Muscle of arm (tissue), 12 donors: ENCODE measurements around the gene ATG9B. TPM values are rescaled to one million over a fixed set of nuclear protein-coding genes. Genes with fewer than 3 reads are reported as not detected.

Source experiments
- DNase-seq: peaks from one replicate; pipeline ENCODE4 v3.0.0-alpha.2; 2013
- polyA plus RNA-seq, 12 donors: library from polyadenylated mRNA; unstranded; fragments of 120-200 nt; gene quantifications; one replicate each; pipeline ENCODE4 v1.2.1, GENCODE V29; 2013; ENCODE audit not compliant: insufficient read length in 12 of 12

The ATG9B gene
- polyA plus RNA-seq, 12 donors = 0.51 to 2.3 (median 0.89) TPM; not detected in 2

- DNase-seq = peak; percentile 64
Observed at GRCh38 chr7:150983893-150984368, 40.4 kb downstream of the ATG9B start.

- DNase-seq = no peak
Observed at GRCh38 chr7:150982351-150982750, 41.9 kb downstream of the ATG9B start.

GRCh38 chr7:150981644-150982043, 42.6 kb downstream of the ATG9B start:
- DNase-seq = no peak

GRCh38 chr7:150980663-150981062, 43.6 kb downstream of the ATG9B start:
- DNase-seq = no peak

GRCh38 chr7:150979713-150980390, 44.4 kb downstream of the ATG9B start:
- DNase-seq = no peak

- DNase-seq = peak; percentile 56
Observed at GRCh38 chr7:150978126-150978789, 46.0 kb downstream of the ATG9B start, which contains the start of gene KCNH2. TSS of gene KCNH2 (minus strand) at chr7:150978321. CDS start at chr7:150977913, 408 bp downstream.

- DNase-seq = no peak
Observed at GRCh38 chr7:150977382-150978125, 46.7 kb downstream of the ATG9B start.

- no peak for DNase-seq
Observed at GRCh38 chr7:150976529-150977381, 47.5 kb downstream of the ATG9B start.

GRCh38 chr7:150975536-150976319, 48.6 kb downstream of the ATG9B start:
- DNase-seq = no peak

- no peak for DNase-seq
Observed at GRCh38 chr7:150974468-150975391, 49.6 kb downstream of the ATG9B start.

GRCh38 chr7:150973571-150974451, 50.5 kb downstream of the ATG9B start:
- DNase-seq = no peak

- DNase-seq = no peak
Observed at GRCh38 chr7:150972741-150973140, 51.6 kb downstream of the ATG9B start.

GRCh38 chr7:150972023-150972468, 52.2 kb downstream of the ATG9B start:
- no peak for DNase-seq

- DNase-seq = no peak
Observed at GRCh38 chr7:150971242-150972022, 52.9 kb downstream of the ATG9B start.

GRCh38 chr7:150970424-150970823, 53.9 kb downstream of the ATG9B start:
- DNase-seq = no peak

- no peak for DNase-seq
Observed at GRCh38 chr7:150969475-150969874, 54.8 kb downstream of the ATG9B start.

GRCh38 chr7:150968734-150969372, 55.4 kb downstream of the ATG9B start:
- no peak for DNase-seq
